Upper lobe of left lung (tissue), 6 donors: ENCODE data around the gene HINFP. TPM values are rescaled to one million over a fixed set of nuclear protein-coding genes. Genes with fewer than 3 reads are reported as not detected.
A peak's percentile ranks its signal among the peaks of the same experiment; 100 is the strongest.

Experiments
- ATAC-seq, 2 donors: fragments of 200-7000 bp; cut with Tn5 transposase; one replicate each; pipeline ENCODE4 v1.9.1; 2022; ENCODE audit warnings: mild to moderate bottlenecking in 2 of 2, moderate library complexity in 2 of 2; ENCODE audit not compliant: low FRiP score in 2 of 2
- DNase-seq, 2 donors: peaks; one replicate each; pipeline ENCODE4 v3.0.0-alpha.2; 2019 to 2020
- H3K27ac ChIP-seq, 4 donors: fragments of 200-600 bp; sonication (generic); one replicate each; pipeline ENCODE4 v1.5.1; 2016 to 2019
- H3K27me3 ChIP-seq, 4 donors: fragments of 200-600 bp; sonication (generic); one replicate each; pipeline ENCODE4 v1.5.1; 2017 to 2019
- H3K36me3 ChIP-seq, 4 donors: fragments of 200-600 bp; sonication (generic); one replicate each; pipeline ENCODE4 v1.5.1; 2016 to 2019
- H3K4me1 ChIP-seq, 4 donors: fragments of 200-600 bp; sonication (generic); one replicate each; pipeline ENCODE4 v1.5.1; 2018 to 2019
- H3K4me3 ChIP-seq, 4 donors: fragments of 200-600 bp; sonication (generic); one replicate each; pipeline ENCODE4 v1.5.1; 2017 to 2019; ENCODE audit warnings: mild to moderate bottlenecking in 2 of 4, moderate library complexity in 1 of 4
- H3K9me3 ChIP-seq, 4 donors: fragments of 200-600 bp; sonication (generic); one replicate each; pipeline ENCODE4 v1.5.1; 2018 to 2019
- CTCF ChIP-seq, 6 experiments: fragments of 450-650 bp in 4 of 6; fragments of 200-600 bp in 2 of 6; sonication (generic) in 2 of 6; IDR thresholded peaks; one replicate each; pipeline ENCODE4 v1.5.1; 2016 to 2019; ENCODE audit warnings: antibody characterized with exemption in 6 of 6
- EP300 ChIP-seq, 4 donors: sonication (generic); formaldehyde crosslinking; IDR thresholded peaks; one replicate each; pipeline ENCODE4 v1.5.1; 2017; ENCODE audit warnings: antibody characterized with exemption in 4 of 4, control low read depth in 2 of 4
- POLR2A ChIP-seq, 4 donors: fragments of 450-650 bp; IDR thresholded peaks; one replicate each; pipeline ENCODE4 v1.5.1; 2016 to 2017; ENCODE audit warnings: antibody characterized with exemption in 4 of 4, mild to moderate bottlenecking in 2 of 4
- POLR2AphosphoS5 ChIP-seq, 2 donors: sonication (generic); formaldehyde crosslinking; IDR thresholded peaks; one replicate each; pipeline ENCODE4 v1.5.1; 2017; ENCODE audit warnings: antibody characterized with exemption in 2 of 2
- WGBS, 2 donors: methylation state at CpG; one replicate each; pipeline ENCODE4 v1.1.5; 2017 to 2018; 5-methylcytosine and 5-hydroxymethylcytosine counted together
- total RNA-seq, 6 donors: library from RNA; depleted of rRNA in 4 of 6; stranded (reverse); fragments of >200 nt in 4 of 6; gene quantifications; one replicate each; pipeline versions ENCODE4 v1.1.0 to v1.2.1, GENCODE V29; 2016 to 2021
- donor health status: DM: no; HTN: no; CAD: no; lungs with moderate emphysema.
- donor health status: DM: no; HTN: yes; CAD: no; lungs with severe emphysema.

Gene HINFP
- total RNA-seq, 6 donors from 2014 or later: 22.3 to 90.1 (median 25.6) TPM

DNA sequence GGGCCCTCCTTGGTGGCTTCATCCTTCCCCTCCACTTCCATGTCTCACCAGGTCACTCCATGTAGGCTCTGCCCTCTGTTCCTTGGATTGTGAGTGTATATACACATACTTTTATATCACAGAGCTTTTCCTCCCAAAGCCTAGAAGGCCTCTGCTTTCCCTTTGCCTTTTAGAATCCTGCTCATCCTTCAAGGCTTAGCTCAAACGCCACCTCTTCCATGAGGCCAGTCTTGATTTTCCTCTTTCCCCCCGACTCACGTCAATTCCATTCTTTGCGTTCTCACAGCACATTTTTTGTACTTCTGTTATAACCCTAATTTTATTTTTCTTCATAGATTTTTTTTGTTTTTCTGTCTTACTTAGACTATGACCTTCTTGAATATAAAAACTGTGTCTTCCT lies 31.2 kb downstream of the HINFP start:
- TF ChIP-seq POLR2A (IDR thresholded peaks at IDR 0.05) (no peak), CTCF (IDR thresholded peaks at IDR 0.05) (no peak), EP300 (IDR thresholded peaks at IDR 0.05) (no peak), POLR2AphosphoS5 (IDR thresholded peaks at IDR 0.05) (no peak)
- Histone ChIP-seq H3K27ac (no peak overlapping the region), H3K9me3 (no peaks in the 10 kb centered on the region), H3K4me1 (peaks cover 12 to 18% (median 16%) of the 10 kb centered on the region in 4 donors), H3K36me3 (no peaks in the 10 kb centered on the region), H3K27me3 (peaks cover 0 to 23% (median 13%) of the 10 kb centered on the region in 4 donors), H3K4me3 (no peak overlapping the region)
- 92 to 94% methylated on average over 4 of the region's 4 CpGs for WGBS, 2 donors
- ATAC-seq (no peak), DNase-seq (no peak)

- H3K4me3 ChIP-seq: no peak overlapping the region
- H3K27ac ChIP-seq: no peak overlapping the region
- no peak for TF ChIP-seq CTCF (IDR thresholded peaks at IDR 0.05)
- no peak for TF ChIP-seq POLR2AphosphoS5 (IDR thresholded peaks at IDR 0.05)
- no peak for TF ChIP-seq EP300 (IDR thresholded peaks at IDR 0.05)
- no peak for TF ChIP-seq POLR2A (IDR thresholded peaks at IDR 0.05)
- no peaks in the 10 kb centered on the region for H3K9me3 ChIP-seq
- H3K4me1 ChIP-seq: peaks cover 12 to 17% (median 16%) of the 10 kb centered on the region in 4 donors
- ATAC-seq (no peak), DNase-seq (no peak)
- no peaks in the 10 kb centered on the region for H3K36me3 ChIP-seq
- WGBS, 2 donors: 83 to 89% methylated on average over 5 to 9 of the region's 9 CpGs
- H3K27me3 ChIP-seq: peaks cover 0 to 20% (median 13%) of the 10 kb centered on the region in 4 donors
Observed at GRCh38 chr11:119153049-119153818, 31.9 kb downstream of the HINFP start.

DNA sequence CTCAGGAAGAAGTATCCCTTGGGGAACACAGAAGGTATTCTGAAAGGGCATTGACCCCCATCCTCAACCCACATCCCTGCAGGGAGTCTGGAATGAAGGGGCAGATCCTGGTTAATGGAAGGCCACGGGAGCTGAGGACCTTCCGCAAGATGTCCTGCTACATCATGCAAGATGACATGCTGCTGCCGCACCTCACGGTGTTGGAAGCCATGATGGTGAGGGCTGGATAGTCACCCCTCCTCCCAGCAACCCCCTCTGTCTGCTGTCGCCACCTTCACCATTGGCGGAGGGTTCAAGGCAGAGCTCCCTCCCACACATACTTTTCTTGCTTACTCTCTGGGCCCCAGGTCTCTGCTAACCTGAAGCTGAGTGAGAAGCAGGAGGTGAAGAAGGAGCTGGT lies 32.8 kb downstream of the HINFP start:
- Histone ChIP-seq H3K27me3 (peaks cover 0 to 11% (median 9%) of the 10 kb centered on the region in 4 donors), H3K4me1 (peaks cover 6 to 9% (median 8%) of the 10 kb centered on the region in 4 donors), H3K9me3 (no peaks in the 10 kb centered on the region), H3K36me3 (no peaks in the 10 kb centered on the region), H3K27ac (no peak overlapping the region), H3K4me3 (no peak overlapping the region)
- no peak for DNase-seq
- TF ChIP-seq POLR2A (IDR thresholded peaks at IDR 0.05) (no peak), CTCF (IDR thresholded peaks at IDR 0.05) (no peak), POLR2AphosphoS5 (IDR thresholded peaks at IDR 0.05) (no peak), EP300 (IDR thresholded peaks at IDR 0.05) (no peak)
- no peak for ATAC-seq
- 96 to 100% methylated on average over 6 of the region's 6 CpGs for WGBS, 2 donors

DNA sequence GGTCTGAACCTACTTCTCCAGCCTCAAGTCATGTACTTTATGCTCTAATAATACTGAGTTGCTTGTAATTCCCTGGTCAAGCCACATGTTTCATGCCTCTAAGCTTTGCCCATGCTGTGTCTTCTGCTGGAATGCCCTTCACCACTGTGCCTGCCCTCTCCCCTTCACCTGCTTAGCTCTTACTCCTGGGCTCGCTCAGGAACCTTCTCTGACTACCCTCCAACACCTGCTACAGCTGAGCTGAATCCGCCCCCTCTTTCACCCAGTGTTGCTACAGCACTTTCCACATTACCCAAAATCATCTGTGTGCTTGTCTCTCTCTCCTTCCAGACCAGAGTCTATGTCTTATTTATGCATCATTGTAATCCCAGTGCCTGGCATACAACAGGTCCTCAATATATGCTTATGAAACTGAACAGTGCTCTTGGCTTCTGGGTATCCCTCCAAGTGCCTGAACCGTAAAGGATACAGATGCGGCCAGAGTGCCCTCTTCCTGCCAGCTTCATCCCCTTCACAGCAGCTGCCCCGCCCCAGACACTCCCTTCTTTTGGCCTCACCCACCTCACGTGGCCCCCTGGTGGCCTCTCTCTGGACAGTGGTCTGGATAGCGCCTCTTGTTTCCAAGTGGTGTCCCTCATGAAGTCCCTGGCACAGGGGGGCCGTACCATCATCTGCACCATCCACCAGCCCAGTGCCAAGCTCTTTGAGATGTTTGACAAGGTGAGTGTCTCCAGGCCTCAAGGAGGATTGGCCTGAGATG lies 34.5 kb downstream of the HINFP start:
- DNase-seq (no peak), ATAC-seq (no peak)

More for the DNA sequence above, 34.5 kb downstream of the HINFP start:
- Histone ChIP-seq H3K36me3 (no peaks in the 10 kb centered on the region), H3K27me3 (no peaks in the 10 kb centered on the region), H3K9me3 (no peaks in the 10 kb centered on the region), H3K4me1 (no peaks in the 10 kb centered on the region), H3K27ac (no peak overlapping the region), H3K4me3 (no peak overlapping the region)
- TF ChIP-seq POLR2AphosphoS5 (IDR thresholded peaks at IDR 0.05): no peak
- peak in 1 of 6 experiments; percentile 13 for TF ChIP-seq CTCF (IDR thresholded peaks at IDR 0.05)
- no peak for TF ChIP-seq POLR2A (IDR thresholded peaks at IDR 0.05)
- WGBS, 2 donors: 47 to 52% methylated on average over 8 of the region's 8 CpGs
